C4-2B (cell line): ENCODE data around the gene IFIT1.

Experiments
- H3K27ac ChIP-seq: fragments of 450-650 bp; 2 replicates; pipeline ENCODE4 v1.5.1; 2017
- ZFX ChIP-seq: fragments of 450-650 bp; IDR thresholded peaks from 2 replicates; pipeline ENCODE4 v1.6.1; 2017
- TF ChIP-seq, protein P1 (sequence below): fragments of 450-650 bp; conservative IDR thresholded peaks from 2 replicates; pipeline ENCODE4 v1.5.1; 2017; ENCODE audit warnings: mild to moderate bottlenecking

The IFIT1 gene, protein sequence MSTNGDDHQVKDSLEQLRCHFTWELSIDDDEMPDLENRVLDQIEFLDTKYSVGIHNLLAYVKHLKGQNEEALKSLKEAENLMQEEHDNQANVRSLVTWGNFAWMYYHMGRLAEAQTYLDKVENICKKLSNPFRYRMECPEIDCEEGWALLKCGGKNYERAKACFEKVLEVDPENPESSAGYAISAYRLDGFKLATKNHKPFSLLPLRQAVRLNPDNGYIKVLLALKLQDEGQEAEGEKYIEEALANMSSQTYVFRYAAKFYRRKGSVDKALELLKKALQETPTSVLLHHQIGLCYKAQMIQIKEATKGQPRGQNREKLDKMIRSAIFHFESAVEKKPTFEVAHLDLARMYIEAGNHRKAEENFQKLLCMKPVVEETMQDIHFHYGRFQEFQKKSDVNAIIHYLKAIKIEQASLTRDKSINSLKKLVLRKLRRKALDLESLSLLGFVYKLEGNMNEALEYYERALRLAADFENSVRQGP

GRCh38 chr10:89391907-89392756 is at the start of gene IFIT1:
Gene IFIT1, plus strand, starts transcription at chr10:89392623. Its CDS starts 90 bp downstream, at chr10:89392713.
- H3K27ac ChIP-seq, result no peak within 1 kb of the TSS
- TF ChIP-seq ZFX, result no peak
- TF ChIP-seq, protein P1, sequence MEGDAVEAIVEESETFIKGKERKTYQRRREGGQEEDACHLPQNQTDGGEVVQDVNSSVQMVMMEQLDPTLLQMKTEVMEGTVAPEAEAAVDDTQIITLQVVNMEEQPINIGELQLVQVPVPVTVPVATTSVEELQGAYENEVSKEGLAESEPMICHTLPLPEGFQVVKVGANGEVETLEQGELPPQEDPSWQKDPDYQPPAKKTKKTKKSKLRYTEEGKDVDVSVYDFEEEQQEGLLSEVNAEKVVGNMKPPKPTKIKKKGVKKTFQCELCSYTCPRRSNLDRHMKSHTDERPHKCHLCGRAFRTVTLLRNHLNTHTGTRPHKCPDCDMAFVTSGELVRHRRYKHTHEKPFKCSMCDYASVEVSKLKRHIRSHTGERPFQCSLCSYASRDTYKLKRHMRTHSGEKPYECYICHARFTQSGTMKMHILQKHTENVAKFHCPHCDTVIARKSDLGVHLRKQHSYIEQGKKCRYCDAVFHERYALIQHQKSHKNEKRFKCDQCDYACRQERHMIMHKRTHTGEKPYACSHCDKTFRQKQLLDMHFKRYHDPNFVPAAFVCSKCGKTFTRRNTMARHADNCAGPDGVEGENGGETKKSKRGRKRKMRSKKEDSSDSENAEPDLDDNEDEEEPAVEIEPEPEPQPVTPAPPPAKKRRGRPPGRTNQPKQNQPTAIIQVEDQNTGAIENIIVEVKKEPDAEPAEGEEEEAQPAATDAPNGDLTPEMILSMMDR, result peak; percentile 16

GRCh38 chr10:89343089-89343767 is 49.2 kb upstream of the IFIT1 start:
- TF ChIP-seq, protein P1, result no peak
- TF ChIP-seq ZFX, result no peak
- no peak overlapping the region for H3K27ac ChIP-seq

- no peak overlapping the region for H3K27ac ChIP-seq
- TF ChIP-seq, protein P1, result no peak
Observed at GRCh38 chr10:89344156-89344555, 48.3 kb upstream of the IFIT1 start.

DNA sequence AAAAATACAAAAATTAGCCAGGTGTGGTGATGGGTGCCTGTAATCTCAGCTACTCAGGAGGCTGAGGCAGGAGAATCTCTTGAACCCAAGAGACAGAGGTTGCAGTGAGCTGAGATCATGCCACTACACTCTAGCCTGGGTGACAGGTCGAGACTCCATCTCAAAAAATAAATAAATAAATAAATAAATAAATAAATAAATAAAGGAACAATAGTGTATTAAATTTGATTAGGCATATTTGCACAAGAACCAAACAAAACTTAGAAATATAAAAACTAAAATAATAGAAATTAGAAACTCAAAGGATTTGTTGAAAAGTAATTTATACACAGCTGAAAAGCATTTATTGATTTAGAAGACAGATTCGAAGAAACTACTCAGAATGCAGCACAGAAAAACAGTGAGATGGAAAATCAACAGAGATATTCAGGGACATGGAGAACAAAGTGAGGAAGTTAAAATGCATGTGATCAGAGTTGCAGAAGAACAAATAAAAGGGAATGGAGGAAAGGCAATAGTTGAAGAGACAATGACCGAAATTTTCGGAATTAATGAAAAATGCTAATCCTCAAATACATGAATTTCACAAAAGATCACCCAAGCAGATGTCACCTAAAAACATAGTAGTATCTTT is 46.9 kb upstream of the IFIT1 start:
- no peak for TF ChIP-seq ZFX
- TF ChIP-seq, protein P1, result no peak
- H3K27ac ChIP-seq, result no peak overlapping the region

- H3K27ac ChIP-seq, result no peak overlapping the region
- no peak for TF ChIP-seq ZFX
- TF ChIP-seq, protein P1, result no peak
Observed at GRCh38 chr10:89346405-89347254, 45.8 kb upstream of the IFIT1 start.

- no peak for TF ChIP-seq ZFX
- TF ChIP-seq, protein P1, result no peak
- H3K27ac ChIP-seq, result no peak overlapping the region
Observed at GRCh38 chr10:89347701-89348457, 44.5 kb upstream of the IFIT1 start.
